Measurements from ENCODE around the gene GNG7.
"Not testable (repeated sequence)": the region's sequence is repeated elsewhere in the genome, so short reads cannot be mapped to it uniquely, and the experiment has no call there.

The GNG7 gene

DNA sequence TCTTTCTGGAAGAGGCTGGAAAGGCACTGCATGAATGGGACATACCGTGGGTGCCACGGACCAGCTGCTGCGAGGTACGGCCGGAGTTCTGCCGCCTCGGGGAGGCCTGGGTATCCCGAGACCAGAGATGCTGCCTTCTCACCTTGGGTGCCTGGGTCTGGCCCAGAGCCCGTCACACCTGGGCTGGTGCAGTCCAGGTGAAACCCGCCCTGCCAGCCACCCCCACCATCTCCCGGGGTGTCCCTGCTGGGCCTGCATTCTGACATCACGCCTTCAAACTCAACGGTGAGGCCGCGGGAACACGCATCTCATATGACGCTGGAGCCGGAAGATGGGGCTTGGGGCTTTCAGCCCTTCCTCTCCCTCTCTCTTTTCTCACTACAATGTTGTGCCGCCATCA, 128.6 kb downstream of the GNG7 start:
- TF ChIP-seq, protein P1, sequence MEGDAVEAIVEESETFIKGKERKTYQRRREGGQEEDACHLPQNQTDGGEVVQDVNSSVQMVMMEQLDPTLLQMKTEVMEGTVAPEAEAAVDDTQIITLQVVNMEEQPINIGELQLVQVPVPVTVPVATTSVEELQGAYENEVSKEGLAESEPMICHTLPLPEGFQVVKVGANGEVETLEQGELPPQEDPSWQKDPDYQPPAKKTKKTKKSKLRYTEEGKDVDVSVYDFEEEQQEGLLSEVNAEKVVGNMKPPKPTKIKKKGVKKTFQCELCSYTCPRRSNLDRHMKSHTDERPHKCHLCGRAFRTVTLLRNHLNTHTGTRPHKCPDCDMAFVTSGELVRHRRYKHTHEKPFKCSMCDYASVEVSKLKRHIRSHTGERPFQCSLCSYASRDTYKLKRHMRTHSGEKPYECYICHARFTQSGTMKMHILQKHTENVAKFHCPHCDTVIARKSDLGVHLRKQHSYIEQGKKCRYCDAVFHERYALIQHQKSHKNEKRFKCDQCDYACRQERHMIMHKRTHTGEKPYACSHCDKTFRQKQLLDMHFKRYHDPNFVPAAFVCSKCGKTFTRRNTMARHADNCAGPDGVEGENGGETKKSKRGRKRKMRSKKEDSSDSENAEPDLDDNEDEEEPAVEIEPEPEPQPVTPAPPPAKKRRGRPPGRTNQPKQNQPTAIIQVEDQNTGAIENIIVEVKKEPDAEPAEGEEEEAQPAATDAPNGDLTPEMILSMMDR (IDR thresholded peaks at IDR 0.05; ENCODE audit: borderline replicate concordance, extremely low read depth, low read length, poor library complexity, severe bottlenecking) = no peak
- TF ChIP-seq EZH2 (IDR thresholded peaks at IDR 0.05; ENCODE audit: borderline replicate concordance, low read depth, low read length, severe bottlenecking) = no peak
- ATAC-seq (ENCODE audit: insufficient read depth, low read depth) = no peak
- Histone ChIP-seq H3K4me2 (ENCODE audit: insufficient read depth, low read length) (no peak overlapping the region), H3K27me3 (ENCODE audit: insufficient read depth, low read length, poor library complexity) (no peaks in the 10 kb centered on the region), H2AFZ (ENCODE audit: low read depth, low read length) (no peak overlapping the region), H3K4me3 (ENCODE audit: low read depth in 1 of 2, low read length in 2 of 2) (no peak overlapping the region), H3K9me3 (ENCODE audit: insufficient read depth, low read length, severe bottlenecking) (no peaks in the 10 kb centered on the region), H3K9ac (ENCODE audit: low read depth, low read length) (no peak overlapping the region), H3K4me1 (ENCODE audit: insufficient read depth, low read length) (no peaks in the 10 kb centered on the region), H3K36me3 (ENCODE audit: insufficient read depth, low read length) (no peaks in the 10 kb centered on the region), H4K20me1 (ENCODE audit: insufficient read depth, low read length) (no peaks in the 10 kb centered on the region), H3K79me2 (ENCODE audit: insufficient read depth, low read length) (no peaks in the 10 kb centered on the region), H3K27ac (ENCODE audit: low read length) (no peak overlapping the region)
- DNase-seq = no peak

DNA sequence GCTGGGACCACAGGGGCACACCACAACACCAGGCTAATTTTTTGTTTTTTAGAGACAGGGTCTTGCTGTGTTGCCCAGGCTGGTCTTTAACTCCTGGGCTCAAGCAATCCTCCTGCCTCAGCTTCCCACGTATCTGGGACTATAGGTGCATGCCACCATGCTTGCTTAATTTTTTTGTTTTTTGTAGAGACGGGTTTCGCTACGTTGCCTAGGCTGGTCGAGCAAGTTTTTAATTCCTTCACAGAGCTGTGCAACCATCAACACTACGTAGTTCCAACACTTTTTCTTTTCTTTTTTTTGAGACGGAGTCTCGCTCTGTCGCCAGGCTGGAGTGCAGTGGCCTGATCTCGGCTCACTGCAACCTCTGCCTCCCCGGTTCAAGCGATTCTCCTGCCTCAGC, 130.3 kb downstream of the GNG7 start:
- not testable (repeated sequence) for H3K79me2 ChIP-seq (ENCODE audit: insufficient read depth, low read length); H3K27ac ChIP-seq (ENCODE audit: low read length); H3K9ac ChIP-seq (ENCODE audit: low read depth, low read length); H3K4me3 ChIP-seq (ENCODE audit: low read depth in 1 of 2, low read length in 2 of 2); H2AFZ ChIP-seq (ENCODE audit: low read depth, low read length); H4K20me1 ChIP-seq (ENCODE audit: insufficient read depth, low read length); H3K4me2 ChIP-seq (ENCODE audit: insufficient read depth, low read length); H3K9me3 ChIP-seq (ENCODE audit: insufficient read depth, low read length, severe bottlenecking); ATAC-seq (ENCODE audit: insufficient read depth, low read depth); H3K36me3 ChIP-seq (ENCODE audit: insufficient read depth, low read length); H3K27me3 ChIP-seq (ENCODE audit: insufficient read depth, low read length, poor library complexity); DNase-seq; H3K4me1 ChIP-seq (ENCODE audit: insufficient read depth, low read length)

DNA sequence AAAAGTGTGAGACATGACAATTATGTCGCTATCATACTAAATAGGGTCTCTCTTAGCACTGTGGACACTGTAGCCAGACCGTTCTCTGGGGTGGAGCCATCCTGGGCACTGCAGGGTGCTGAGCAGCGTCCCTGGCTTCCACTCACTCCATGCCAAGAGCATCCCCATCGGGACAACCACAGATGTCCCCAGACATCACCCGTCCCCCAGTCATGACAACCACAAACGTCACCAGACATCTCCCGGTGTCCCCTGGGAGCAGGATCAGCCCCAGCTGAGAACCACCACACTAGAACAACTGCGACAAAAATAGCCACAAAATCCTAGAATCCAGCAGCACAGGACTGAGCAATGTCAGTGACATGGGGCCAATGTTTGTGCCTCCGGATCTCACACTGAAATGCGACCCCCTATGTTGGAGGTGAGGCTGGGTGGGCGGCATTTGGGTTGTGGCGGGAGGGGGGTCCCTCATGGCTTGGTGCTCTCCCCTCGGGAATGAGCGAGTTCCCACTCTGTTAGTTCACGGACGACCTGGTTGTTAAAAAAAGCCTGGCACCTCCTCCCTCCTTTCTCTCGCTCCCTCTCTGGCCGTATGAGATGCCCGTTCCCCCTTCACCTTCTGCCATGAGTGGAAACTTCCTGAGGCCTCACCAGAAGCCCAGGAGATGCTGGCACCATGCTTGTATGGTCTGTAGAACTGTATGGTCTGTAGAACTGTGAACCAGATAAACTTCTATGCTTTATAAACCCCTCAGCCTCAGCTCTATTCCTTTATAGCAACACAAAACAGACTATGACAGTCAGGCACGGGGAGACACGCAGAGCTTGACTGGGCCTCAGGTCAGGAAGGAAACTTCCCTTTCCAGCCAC, 132.7 kb downstream of the GNG7 start:
- no peak overlapping the region for H3K4me3 ChIP-seq (ENCODE audit: low read depth in 1 of 2, low read length in 2 of 2)
- H3K27ac ChIP-seq (ENCODE audit: low read length) = no peak overlapping the region
- H3K9ac ChIP-seq (ENCODE audit: low read depth, low read length) = no peak overlapping the region
- TF ChIP-seq EZH2 (IDR thresholded peaks at IDR 0.05; ENCODE audit: borderline replicate concordance, low read depth, low read length, severe bottlenecking) = no peak
- TF ChIP-seq, protein P1 (IDR thresholded peaks at IDR 0.05; ENCODE audit: borderline replicate concordance, extremely low read depth, low read length, poor library complexity, severe bottlenecking) = no peak
- no peaks in the 10 kb centered on the region for H3K4me1 ChIP-seq (ENCODE audit: insufficient read depth, low read length)
- no peaks in the 10 kb centered on the region for H4K20me1 ChIP-seq (ENCODE audit: insufficient read depth, low read length)
- H3K4me2 ChIP-seq (ENCODE audit: insufficient read depth, low read length) = no peak overlapping the region
- DNase-seq (no peak), ATAC-seq (ENCODE audit: insufficient read depth, low read depth) (no peak)
- no peak overlapping the region for H2AFZ ChIP-seq (ENCODE audit: low read depth, low read length)
- H3K27me3 ChIP-seq (ENCODE audit: insufficient read depth, low read length, poor library complexity) = no peaks in the 10 kb centered on the region
- no peaks in the 10 kb centered on the region for H3K36me3 ChIP-seq (ENCODE audit: insufficient read depth, low read length)
- no peaks in the 10 kb centered on the region for H3K9me3 ChIP-seq (ENCODE audit: insufficient read depth, low read length, severe bottlenecking)
- H3K79me2 ChIP-seq (ENCODE audit: insufficient read depth, low read length) = no peaks in the 10 kb centered on the region

DNA sequence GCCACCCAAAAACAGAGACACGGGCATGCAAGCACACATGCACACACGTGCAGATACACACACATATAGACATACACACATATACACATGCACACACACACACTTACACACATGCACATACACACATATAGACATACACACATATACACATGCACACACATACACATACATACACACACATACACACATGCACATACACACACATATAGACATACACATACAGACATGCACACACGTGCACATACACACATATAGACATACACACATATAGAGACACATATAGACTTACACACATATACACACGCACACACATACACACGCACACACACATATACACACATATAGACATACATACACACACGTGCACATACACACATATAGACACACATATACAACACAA, 134.5 kb downstream of the GNG7 start:
- no peaks in the 10 kb centered on the region for H3K79me2 ChIP-seq (ENCODE audit: insufficient read depth, low read length)
- peaks cover 3% of the 10 kb centered on the region; the same call in 1 of the 2 replicates for H3K4me1 ChIP-seq (ENCODE audit: insufficient read depth, low read length)
- H3K27ac ChIP-seq (ENCODE audit: low read length) = no peak overlapping the region
- H3K4me3 ChIP-seq (ENCODE audit: low read depth in 1 of 2, low read length in 2 of 2) = no peak overlapping the region
- no peaks in the 10 kb centered on the region for H3K36me3 ChIP-seq (ENCODE audit: insufficient read depth, low read length)
- H3K27me3 ChIP-seq (ENCODE audit: insufficient read depth, low read length, poor library complexity) = no peaks in the 10 kb centered on the region
- TF ChIP-seq, protein P1 (IDR thresholded peaks at IDR 0.05; ENCODE audit: borderline replicate concordance, extremely low read depth, low read length, poor library complexity, severe bottlenecking) = no peak
- TF ChIP-seq EZH2 (IDR thresholded peaks at IDR 0.05; ENCODE audit: borderline replicate concordance, low read depth, low read length, severe bottlenecking) = no peak
- H2AFZ ChIP-seq (ENCODE audit: low read depth, low read length) = no peak overlapping the region
- no peak for DNase-seq
- H3K9me3 ChIP-seq (ENCODE audit: insufficient read depth, low read length, severe bottlenecking) = no peaks in the 10 kb centered on the region
- H3K4me2 ChIP-seq (ENCODE audit: insufficient read depth, low read length) = no peak overlapping the region
- H4K20me1 ChIP-seq (ENCODE audit: insufficient read depth, low read length) = no peaks in the 10 kb centered on the region
- H3K9ac ChIP-seq (ENCODE audit: low read depth, low read length) = no peak overlapping the region
- ATAC-seq (ENCODE audit: insufficient read depth, low read depth) = no peak
